K562 (cell line): ENCODE data around the gene PTPN7. TPM values are rescaled to one million over a fixed set of nuclear protein-coding genes. Genes with fewer than 3 reads are reported as not detected.

Experiments used
- ATAC-seq: fragments of 200-7000 bp; cut with Tn5 transposase; 3 replicates; pipeline ENCODE4 v1.9.1; 2020; ENCODE audit warnings: moderate library complexity
- BruUV-seq: library from RNA; stranded (reverse); fragments of 400-500 nt; replicated peaks from 2 replicates; lab custom pipeline; 2021; lab: Mats Ljungman, UMichigan
- CTCF ChIA-PET: fragments of 300-600 bp; formaldehyde crosslinking; extraction: SDS; loops from one replicate; lab custom pipeline; 2021; ENCODE audit warnings: low intra/inter-chr PET ratio; lab: Yijun Ruan, JAX
- POLR2A ChIA-PET: fragments of 300-600, 350-650 bp; sonication (Branson Sonifier 250); formaldehyde crosslinking; extraction: SDS; loops from one replicate; lab custom pipeline; 2021; ENCODE audit warnings: antibody characterized with exemption, inconsistent platforms; lab: Yijun Ruan, JAX
- DNase-seq, 4 experiments: peaks; one replicate each; pipeline versions ENCODE4 v3.0.0 to v3.0.0-alpha.2; 2011 to 2018; ENCODE audit warnings: low spot score in 3 of 4, mixed read lengths in 3 of 4; ENCODE audit errors: extremely low read depth in 1 of 4
- FAIRE-seq: peaks from 2 replicates; lab custom pipeline; 2011; peaks lifted over from hg19 to GRCh38; lab: Jason Lieb, UNC
- H2AFZ ChIP-seq: 2 replicates; pipeline ENCODE4 v1.6.0; 2011; ENCODE audit warnings: low read depth, low read length, control low read depth, inconsistent platforms
- H3K27ac ChIP-seq: fragments of 200-600 bp; 3 replicates; pipeline ENCODE4 v1.8.0; 2011; ENCODE audit warnings: low read depth, mild to moderate bottlenecking, control low read depth, inconsistent platforms, low read length, moderate library complexity, mixed read lengths; ENCODE audit errors: extremely low read depth
- H3K27me3 ChIP-seq, 2 experiments: fragments of 300-600 bp in 1 of 2; 2 replicates in 1 of 2; 3 replicates in 1 of 2; pipeline versions ENCODE4 v1.6.0 to v1.8.0; 2011; ENCODE audit warnings: inconsistent platforms in 2 of 2, low read length in 2 of 2, mild to moderate bottlenecking in 1 of 2, mixed read lengths in 1 of 2, moderate library complexity in 1 of 2; ENCODE audit not compliant: control insufficient read depth in 2 of 2, insufficient read depth in 2 of 2
- H3K36me3 ChIP-seq: fragments of 300-600 bp; 3 replicates; pipeline ENCODE4 v1.8.0; 2011; ENCODE audit warnings: mild to moderate bottlenecking, low read length, inconsistent platforms; ENCODE audit not compliant: control insufficient read depth, insufficient read depth
- H3K4me1 ChIP-seq, 2 experiments: fragments of 200-600 bp in 1 of 2; replicated peaks in 1 of 2; 2 replicates in 1 of 2; 3 replicates in 1 of 2; pipeline versions ENCODE4 v1.5.1 to v1.8.0; 2011; ENCODE audit warnings: inconsistent platforms in 2 of 2, low read length in 2 of 2, mild to moderate bottlenecking in 1 of 2, mixed read lengths in 1 of 2, moderate library complexity in 1 of 2; ENCODE audit not compliant: control insufficient read depth in 2 of 2, insufficient read depth in 2 of 2
- H3K4me2 ChIP-seq: 2 replicates; pipeline ENCODE4 v1.6.1; 2011; ENCODE audit warnings: low read length, control low read depth, inconsistent platforms, mixed read lengths; ENCODE audit not compliant: insufficient read depth
- H3K4me3 ChIP-seq: fragments of 200-600 bp; sonication (generic), shearing (Covaris generic); 2 replicates; pipeline ENCODE4 v1.5.1; 2016; ENCODE audit warnings: control low read depth, inconsistent platforms
- H3K79me2 ChIP-seq: fragments of 200-600 bp; 3 replicates; pipeline ENCODE4 v1.8.0; 2011; ENCODE audit warnings: low read length, inconsistent platforms; ENCODE audit not compliant: control insufficient read depth, insufficient read depth
- H3K9ac ChIP-seq, 2 experiments: 2 replicates each; pipeline versions ENCODE4 v1.6.0 to v1.6.1; 2011; ENCODE audit warnings: low read depth in 2 of 2, low read length in 2 of 2, control low read depth in 1 of 2, inconsistent platforms in 1 of 2, mild to moderate bottlenecking in 1 of 2, mixed read lengths in 1 of 2; ENCODE audit not compliant: insufficient read depth in 1 of 2
- H3K9me1 ChIP-seq: one replicate; pipeline ENCODE4 v1.6.0; 2011; ENCODE audit warnings: inconsistent platforms, mild to moderate bottlenecking, low read length, moderate library complexity; ENCODE audit not compliant: control insufficient read depth, insufficient read depth
- H3K9me3 ChIP-seq: replicated peaks from 2 replicates; pipeline ENCODE4 v1.5.1; 2011; ENCODE audit warnings: low read depth, low read length, inconsistent platforms; ENCODE audit not compliant: control insufficient read depth, insufficient read depth
- H4K20me1 ChIP-seq: replicated peaks from 2 replicates; pipeline ENCODE4 v1.6.1; 2011; ENCODE audit warnings: low read length, inconsistent platforms, mixed read lengths; ENCODE audit not compliant: control insufficient read depth, insufficient read depth
- ATF7 ChIP-seq: fragments of 450-650 bp; IDR thresholded peaks from 2 replicates; pipeline ENCODE4 v1.7.1; 2014; ENCODE audit warnings: mild to moderate bottlenecking, moderate library complexity
- CBFA2T2 ChIP-seq: fragments of 450-650 bp; conservative IDR thresholded peaks from 2 replicates; pipeline ENCODE4 v1.6.1; 2017; ENCODE audit warnings: mild to moderate bottlenecking
- CCAR2 ChIP-seq: fragments of 200-400 bp; formaldehyde crosslinking; IDR thresholded peaks from 2 replicates; pipeline ENCODE4 v1.6.1; 2017; ENCODE audit warnings: mild to moderate bottlenecking, low read depth, low read length
- CREM ChIP-seq: IDR thresholded peaks from 2 replicates; pipeline ENCODE4 v1.6.1; 2014; ENCODE audit warnings: antibody characterized with exemption, low read depth
- FOXO4 ChIP-seq: fragments of 450-650 bp; formaldehyde crosslinking; IDR thresholded peaks from 2 replicates; pipeline ENCODE4 v1.4.0; 2020; ENCODE audit warnings: mild to moderate bottlenecking, moderate library complexity
- HES1 ChIP-seq: fragments of 450-650 bp; IDR thresholded peaks from 2 replicates; pipeline ENCODE4 v1.6.1; 2016; ENCODE audit warnings: low read depth, mild to moderate bottlenecking, moderate library complexity
- MCM3 ChIP-seq: fragments of 450-650 bp; IDR thresholded peaks from 2 replicates; pipeline ENCODE4 v1.6.1; 2016
- MTA2 ChIP-seq: fragments of 450-650 bp; IDR thresholded peaks from 2 replicates; pipeline ENCODE4 v1.6.1; 2016; ENCODE audit warnings: low read depth
- OTX1 ChIP-seq: fragments of 450-650 bp; formaldehyde crosslinking; IDR thresholded peaks from 2 replicates; pipeline ENCODE4 v1.4.0; 2022; ENCODE audit warnings: mild to moderate bottlenecking
- POLR2A ChIP-seq: fragments of 450-650 bp; conservative IDR thresholded peaks from 2 replicates; pipeline ENCODE4 v1.6.1; 2016
- RHOXF2B ChIP-seq: fragments of 250-450 bp; sonication (Bioruptor Pico); conservative IDR thresholded peaks from 2 replicates; pipeline ENCODE4 v1.5.1; 2021
- TBP ChIP-seq: optimal IDR thresholded peaks from 2 replicates; pipeline ENCODE3; 2011; ENCODE audit warnings: low read depth, low read length, improper control_type of control experiment
- TCF7L2 ChIP-seq: fragments of 150-350 bp; IDR thresholded peaks from 2 replicates; pipeline ENCODE4 v1.6.1; 2016; ENCODE audit warnings: low read depth, mild to moderate bottlenecking, low read length, moderate library complexity
- TEAD2 ChIP-seq: fragments of 450-650 bp; IDR thresholded peaks from 2 replicates; pipeline ENCODE4 v1.6.1; 2016; ENCODE audit warnings: missing genetic modification characterization, control low read depth, missing compliant biosample characterization
- TGIF2 ChIP-seq: sonication (generic); formaldehyde crosslinking; IDR thresholded peaks from 2 replicates; pipeline ENCODE4 v1.8.1; 2022; ENCODE audit warnings: mild to moderate bottlenecking, missing genetic modification reagents, moderate library complexity
- ZEB2 ChIP-seq: fragments of 450-650 bp; IDR thresholded peaks from 2 replicates; pipeline ENCODE4 v1.6.1; 2016
- ZNF655 ChIP-seq: fragments of 250-450 bp; sonication (Bioruptor Pico); IDR thresholded peaks from 2 replicates; pipeline ENCODE4 v1.5.0; 2021
- ZNF707 ChIP-seq: fragments of 250-450 bp; sonication (Bioruptor Pico); conservative IDR thresholded peaks from 2 replicates; pipeline ENCODE4 v1.8.0; 2022; ENCODE audit warnings: inconsistent platforms, mild to moderate bottlenecking, moderate library complexity
- ZNF76 ChIP-seq: fragments of 250-450 bp; sonication (Bioruptor Pico); IDR thresholded peaks from 2 replicates; pipeline ENCODE4 v1.4.0; 2020; ENCODE audit warnings: mild to moderate bottlenecking, moderate library complexity, borderline replicate concordance
- WGBS: fragments of 100-300 bp; shearing (Covaris generic); methylation state at CpG from one replicate; pipeline ENCODE4 v1.1.6; 2016; ENCODE audit warnings: low coverage, mixed read lengths; ENCODE audit not compliant: insufficient coverage; ENCODE audit errors: missing lambda C conversion rate; 5-methylcytosine and 5-hydroxymethylcytosine counted together
- in situ Hi-C: fragments of 300-500 bp; cut with MboI; formaldehyde crosslinking; loops from 4 replicates; pipeline ENCODE4 v1.15.0; 2018; ENCODE audit warnings: inconsistent platforms, mixed read lengths
- intact Hi-C: fragments of 100-400 bp; cut with micrococcal nuclease; formaldehyde crosslinking; loops from 2 replicates; pipeline ENCODE4 v1.14.2; 2022
- polyA plus RNA-seq, 8 experiments: library from polyadenylated mRNA; depleted of rRNA in 4 of 8; stranded (reverse) in 5 of 8; unstranded in 3 of 8; fragments of >200 nt; fragmentation: Nextera tagmentation in 2 of 8; fragmentation: Illumina TruSeq in 1 of 8; extraction: Ambion mirVana in 2 of 8; extraction: Trizol in 1 of 8; gene quantifications; 2 replicates each; pipeline versions ENCODE4 v1.2.1 to v1.2.3, GENCODE V29; 2011 to 2014; ENCODE audit warnings: inconsistent platforms in 1 of 8, missing spikeins in 1 of 8
- total RNA-seq, 7 experiments: library from RNA; depleted of rRNA in 6 of 7; stranded (reverse); fragments of >200 nt in 6 of 7; fragmentation: Illumina TruSeq in 2 of 7; extraction: Trizol in 2 of 7; gene quantifications; 2 replicates each; pipeline versions ENCODE4 v1.2.1 to v1.2.3, GENCODE V29; 2011 to 2021; ENCODE audit warnings: low replicate concordance in 1 of 7

PTPN7 gene
- total and polyA plus RNA-seq, 9 of the 15 experiments (the other 6 are each of a cell fraction or from before 2014, with no cell fraction given), result 18.7 to 144 (median 120) TPM

- peaks cover 31% of the 10 kb centered on the region; the same call in 2 of the 3 replicates for H3K36me3 ChIP-seq
- in situ Hi-C loops (no loop called here), intact Hi-C loops (no loop called here)
- peak; percentile 84 for FAIRE-seq
- peak overlapping the region; percentile 89 to 92 for H3K9ac ChIP-seq
- H4K20me1 ChIP-seq, result no peaks in the 10 kb centered on the region
- peaks cover 56 to 77% of the 10 kb centered on the region in 2 experiments for H3K4me1 ChIP-seq
- POLR2A ChIA-PET, result interaction anchor here (0.6 to 1.8 kb wide), 12 partner anchors 9 to 966 kb away, joined by 3 to 8 read pairs (median 3); partner anchors contain the start of gene ARL8A
- peak; percentile 56 to 84 (median 66) for DNase-seq
- peaks cover 62% of the 10 kb centered on the region for H3K79me2 ChIP-seq
- no TSS peak for BruUV-seq
- no peaks in the 10 kb centered on the region for H3K27me3 ChIP-seq
- no peaks in the 10 kb centered on the region for H3K9me1 ChIP-seq
- peak overlapping the region; percentile 58 for H2AFZ ChIP-seq
- peak overlapping the region; percentile 45 for H3K4me3 ChIP-seq
- peak; percentile 5 for ATAC-seq
- no peaks in the 10 kb centered on the region for H3K9me3 ChIP-seq
- WGBS, result 5% methylated on average over 9 of the region's 9 CpGs
- peak overlapping the region; percentile 90 for H3K4me2 ChIP-seq
- H3K27ac ChIP-seq, result peak overlapping the region; percentile 99
- CTCF ChIA-PET, result no interaction called here
- TF ChIP-seq ZNF707 (CRISPR knock-in tag), result no peak
- TF ChIP-seq ZEB2, result peak; percentile 91
- no peak for TF ChIP-seq CREM
- TF ChIP-seq ZNF76 (CRISPR knock-in tag), result no peak
- no peak for TF ChIP-seq RHOXF2B (CRISPR knock-in tag)
- TF ChIP-seq CBFA2T2, result peak; percentile 79
- TF ChIP-seq TGIF2 (CRISPR knock-in tag), result no peak
- no peak for TF ChIP-seq TEAD2 (tag)
- TF ChIP-seq MCM3, result no peak
- TF ChIP-seq POLR2A, result peak; percentile 37; the same call in 1 of the 2 replicates
- TF ChIP-seq TCF7L2, result no peak
- peak; percentile 32; the same call in 1 of the 2 replicates for TF ChIP-seq MTA2
- 0 out of 2 replicates have a peak, but pooled peaks have one; percentile 21 for TF ChIP-seq HES1
- TF ChIP-seq FOXO4 (CRISPR knock-in tag), result no peak
- no peak for TF ChIP-seq ZNF655
- no peak for TF ChIP-seq OTX1 (CRISPR knock-in tag)
- TF ChIP-seq ATF7, result peak; percentile 58
- no peak for TF ChIP-seq CCAR2
- TF ChIP-seq TBP, result no peak
Observed at GRCh38 chr1:202165942-202166843, 5.8 kb upstream of the PTPN7 start.
